ENCODE data around the gene GRM8.
"Not testable (repeated sequence)": the region's sequence is repeated elsewhere in the genome, so short reads cannot be mapped to it uniquely, and the experiment has no call there.

The GRM8 gene

GRCh38 chr7:126702242-126703016 lies 550.3 kb downstream of the GRM8 start:
- DNase-seq, result peak; percentile 14

- peak; percentile 91 for DNase-seq
Observed at GRCh38 chr7:126700807-126701604, 551.7 kb downstream of the GRM8 start.

- DNase-seq, result peak; percentile 23
Observed at GRCh38 chr7:126699707-126700106, 553.0 kb downstream of the GRM8 start.

DNA sequence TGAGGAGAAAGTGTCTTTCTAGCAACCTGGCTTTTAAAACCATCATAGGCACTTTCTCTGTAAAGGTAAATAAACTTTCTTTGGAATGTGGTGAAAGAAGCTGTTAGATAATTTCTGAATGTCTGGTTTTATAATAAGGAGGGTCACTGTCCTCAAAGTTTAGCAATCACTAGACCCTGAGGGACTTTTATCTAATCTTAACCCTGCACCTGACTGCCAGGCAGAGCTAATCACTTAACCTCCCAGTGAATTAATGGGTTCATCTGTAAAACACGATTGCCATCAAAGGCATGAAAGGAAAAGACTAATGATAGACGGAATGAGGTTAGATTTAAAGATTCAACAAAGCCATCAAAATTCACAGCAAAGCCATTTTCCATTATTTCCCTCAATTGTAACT lies 553.8 kb downstream of the GRM8 start:
- peak; percentile 27 for DNase-seq

- DNase-seq, result no peak
Observed at GRCh38 chr7:126698446-126698845, 554.3 kb downstream of the GRM8 start.

- DNase-seq, result no peak
Observed at GRCh38 chr7:126696256-126697038, 556.3 kb downstream of the GRM8 start.

DNA sequence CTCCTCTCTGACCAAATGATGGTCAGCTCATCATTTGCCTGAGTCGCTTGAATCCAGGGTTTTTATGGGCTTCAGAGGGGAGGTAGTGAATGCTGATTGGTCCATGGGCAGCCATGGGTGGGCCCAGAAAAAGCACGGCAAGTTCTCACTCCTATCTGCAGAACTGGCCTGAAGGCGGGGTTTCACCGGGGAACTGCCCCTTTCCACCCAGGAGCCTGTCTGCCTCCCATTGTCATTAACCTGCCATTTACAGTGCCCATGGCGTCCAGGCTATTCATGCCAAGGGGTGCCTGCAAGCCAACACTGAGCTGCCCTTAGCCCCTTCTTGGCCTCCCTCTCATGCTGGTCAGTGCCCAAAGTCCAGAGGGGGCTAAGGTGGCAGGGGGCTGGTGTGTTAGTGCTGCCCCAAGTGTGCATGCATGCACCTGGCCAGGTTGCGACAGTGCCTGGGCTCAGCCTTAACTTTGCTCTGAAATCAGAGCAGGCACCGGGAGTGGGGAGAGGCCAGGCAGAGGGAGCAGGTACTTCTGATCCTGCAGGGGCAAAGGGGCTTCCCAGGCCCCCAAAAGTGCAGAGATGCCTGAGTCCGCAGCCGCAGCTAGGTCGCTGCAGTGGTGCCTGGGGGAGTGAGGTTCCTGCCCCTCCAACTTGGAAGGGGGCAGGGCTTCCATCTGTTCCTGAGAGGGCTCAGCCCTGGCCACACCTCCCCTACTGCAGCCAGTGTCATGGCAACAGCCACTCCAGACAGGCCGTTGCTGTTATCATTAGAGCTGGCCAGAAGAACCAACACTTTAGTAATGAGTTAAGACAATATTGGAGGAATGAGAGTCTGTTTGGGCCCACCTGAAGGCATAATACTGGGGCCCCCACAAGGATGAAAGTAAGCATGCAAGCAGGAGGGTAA lies 561.6 kb downstream of the GRM8 start:
- DNase-seq, result no peak

DNA sequence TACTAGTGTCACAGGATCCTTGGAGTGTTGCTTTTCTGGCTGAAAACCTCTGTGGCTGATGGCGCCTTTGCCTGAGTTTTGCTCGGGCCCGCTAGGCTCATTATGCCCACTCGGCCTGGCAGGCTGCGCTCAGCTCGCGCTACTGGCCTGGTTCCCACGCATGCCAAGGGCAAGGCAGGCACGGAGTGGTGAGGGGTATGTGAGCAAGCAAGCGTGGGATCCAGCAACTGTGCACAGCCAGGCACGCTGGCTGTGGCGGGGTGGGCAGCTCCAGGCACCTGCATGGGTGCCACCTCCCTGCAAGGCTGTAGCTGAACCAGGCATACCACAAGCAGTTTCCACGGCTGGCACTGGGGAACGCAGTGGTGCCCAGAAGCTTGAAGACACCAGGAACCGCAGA lies 562.6 kb downstream of the GRM8 start:
- no peak for DNase-seq

GRCh38 chr7:126689037-126689436 lies 563.7 kb downstream of the GRM8 start:
- no peak for DNase-seq

DNA sequence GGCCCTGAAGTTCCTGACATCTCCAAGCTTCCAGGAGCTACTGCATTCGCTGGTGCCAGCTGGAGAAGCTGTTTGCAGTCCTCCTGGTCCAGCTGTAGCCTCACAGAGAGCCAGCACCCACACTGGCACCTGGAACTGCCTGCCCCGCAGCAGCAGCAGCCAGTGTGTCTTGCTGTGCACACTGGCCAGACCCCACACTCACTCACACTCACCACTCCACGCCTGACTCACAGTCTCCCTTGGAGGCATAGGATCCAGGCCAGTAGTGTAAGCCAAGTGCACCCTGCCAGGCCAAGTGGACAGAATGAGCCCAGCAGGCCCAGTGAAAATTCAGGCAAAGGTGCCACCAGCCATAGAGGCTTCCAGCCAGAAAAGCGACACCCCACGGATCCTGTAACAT lies 566.3 kb downstream of the GRM8 start:
- no peak for DNase-seq

GRCh38 chr7:126685596-126685995 lies 567.1 kb downstream of the GRM8 start:
- DNase-seq, result no peak

GRCh38 chr7:126685018-126685573 lies 567.6 kb downstream of the GRM8 start:
- DNase-seq, result no peak

- DNase-seq, result no peak
Observed at GRCh38 chr7:126682176-126682575, 570.6 kb downstream of the GRM8 start.

GRCh38 chr7:126668762-126669161 lies 584.0 kb downstream of the GRM8 start:
- not testable (repeated sequence) for DNase-seq

- no peak for DNase-seq
Observed at GRCh38 chr7:126668367-126668752, 584.4 kb downstream of the GRM8 start.

DNA sequence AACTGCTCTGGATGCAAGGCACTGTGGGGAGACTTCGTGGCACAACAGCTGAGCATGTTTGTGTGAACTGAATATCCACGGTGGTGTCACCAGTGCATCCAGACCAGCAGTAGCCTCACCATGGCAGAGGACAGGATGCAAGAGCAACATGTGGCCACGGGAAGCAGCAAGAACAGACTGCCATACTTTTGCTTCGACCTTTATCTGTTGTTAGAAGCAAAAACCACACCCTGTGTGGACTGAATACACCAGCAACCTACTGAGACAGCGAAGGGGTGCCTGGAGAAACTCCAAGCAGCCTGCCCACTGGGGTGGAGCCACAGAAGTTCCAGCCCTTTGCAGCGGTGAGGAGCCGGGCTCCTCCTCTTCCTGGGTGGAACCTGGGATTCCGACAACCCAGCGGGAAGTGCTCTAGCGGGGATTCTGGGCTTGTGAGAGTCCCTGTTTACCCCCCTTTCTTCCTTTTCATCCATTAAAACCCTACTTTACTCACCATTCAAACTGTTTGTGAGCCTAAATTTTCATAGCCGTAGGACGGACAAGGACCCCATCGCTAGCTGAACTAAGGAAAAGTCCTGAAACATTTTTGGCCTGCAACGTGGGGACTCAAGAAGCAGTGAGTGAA lies 584.9 kb downstream of the GRM8 start:
- no peak for DNase-seq

GRCh38 chr7:126662856-126663255 lies 589.9 kb downstream of the GRM8 start:
- no peak for DNase-seq

- DNase-seq, result no peak
Observed at GRCh38 chr7:126659124-126659523, 593.6 kb downstream of the GRM8 start.

DNA sequence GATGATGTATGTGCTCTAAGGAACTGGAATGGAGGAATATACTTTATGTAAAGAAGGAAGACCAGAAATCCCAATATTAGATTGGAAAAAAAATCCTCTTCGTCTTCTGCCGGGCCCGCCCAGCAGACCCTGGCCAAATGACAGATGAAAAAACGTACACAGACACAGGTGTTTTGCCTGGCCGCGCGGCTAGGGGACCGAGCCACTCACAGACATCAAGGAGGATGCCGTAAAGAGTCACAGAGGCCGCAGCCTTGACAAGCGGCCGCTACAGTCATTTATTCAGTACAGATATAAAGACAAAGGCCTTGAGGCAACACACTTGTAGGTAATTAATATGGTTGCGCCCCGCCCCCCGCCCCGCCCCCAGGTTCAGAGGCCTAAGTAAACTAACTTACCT lies 594.1 kb downstream of the GRM8 start:
- DNase-seq, result no peak

DNA sequence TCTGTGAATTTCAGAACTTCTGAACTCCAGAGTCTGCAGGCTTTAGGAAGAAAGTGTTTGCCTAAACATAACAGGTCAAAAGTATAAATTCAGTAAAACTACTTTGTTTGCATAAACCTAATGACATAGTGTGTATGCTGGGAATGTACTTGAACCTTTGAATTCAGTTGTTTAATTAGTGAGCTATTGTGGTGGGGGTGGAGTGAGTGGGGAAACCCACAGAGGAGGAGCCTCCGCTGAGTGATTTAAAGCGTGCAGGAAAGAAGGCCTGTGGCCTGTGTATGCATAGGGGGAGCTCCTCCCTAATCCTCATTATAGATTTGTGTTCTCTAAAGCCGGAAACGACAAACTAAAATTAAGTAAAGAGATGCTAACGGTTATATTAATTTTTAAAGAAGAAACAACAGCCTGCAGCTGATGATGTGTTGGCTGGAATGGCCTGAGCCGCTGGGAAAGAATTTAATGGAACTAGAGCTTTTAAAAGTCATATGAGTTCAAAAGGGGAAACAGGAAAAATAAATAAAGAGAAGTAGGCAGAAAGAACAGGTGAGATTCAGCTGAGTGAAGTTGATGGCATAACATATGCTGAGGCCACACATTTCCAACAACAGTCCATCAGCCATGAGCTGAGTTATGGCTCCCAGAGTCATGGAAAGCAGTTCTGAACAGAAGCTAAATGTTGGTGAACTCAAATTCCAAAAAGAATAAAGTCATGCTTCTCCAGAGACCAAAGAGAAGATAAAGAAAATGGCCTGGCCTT lies 595.0 kb downstream of the GRM8 start:
- no peak for DNase-seq

- DNase-seq, result no peak
Observed at GRCh38 chr7:126657137-126657536, 595.6 kb downstream of the GRM8 start.

All from OCI-M1 (cell line).